Measurements from ENCODE around the gene NR1D1. TPM values are rescaled to one million over a fixed set of nuclear protein-coding genes. Genes with fewer than 3 reads are reported as not detected.

NR1D1 gene
- total RNA-seq, 1 donor, result 6.5 TPM

DNA sequence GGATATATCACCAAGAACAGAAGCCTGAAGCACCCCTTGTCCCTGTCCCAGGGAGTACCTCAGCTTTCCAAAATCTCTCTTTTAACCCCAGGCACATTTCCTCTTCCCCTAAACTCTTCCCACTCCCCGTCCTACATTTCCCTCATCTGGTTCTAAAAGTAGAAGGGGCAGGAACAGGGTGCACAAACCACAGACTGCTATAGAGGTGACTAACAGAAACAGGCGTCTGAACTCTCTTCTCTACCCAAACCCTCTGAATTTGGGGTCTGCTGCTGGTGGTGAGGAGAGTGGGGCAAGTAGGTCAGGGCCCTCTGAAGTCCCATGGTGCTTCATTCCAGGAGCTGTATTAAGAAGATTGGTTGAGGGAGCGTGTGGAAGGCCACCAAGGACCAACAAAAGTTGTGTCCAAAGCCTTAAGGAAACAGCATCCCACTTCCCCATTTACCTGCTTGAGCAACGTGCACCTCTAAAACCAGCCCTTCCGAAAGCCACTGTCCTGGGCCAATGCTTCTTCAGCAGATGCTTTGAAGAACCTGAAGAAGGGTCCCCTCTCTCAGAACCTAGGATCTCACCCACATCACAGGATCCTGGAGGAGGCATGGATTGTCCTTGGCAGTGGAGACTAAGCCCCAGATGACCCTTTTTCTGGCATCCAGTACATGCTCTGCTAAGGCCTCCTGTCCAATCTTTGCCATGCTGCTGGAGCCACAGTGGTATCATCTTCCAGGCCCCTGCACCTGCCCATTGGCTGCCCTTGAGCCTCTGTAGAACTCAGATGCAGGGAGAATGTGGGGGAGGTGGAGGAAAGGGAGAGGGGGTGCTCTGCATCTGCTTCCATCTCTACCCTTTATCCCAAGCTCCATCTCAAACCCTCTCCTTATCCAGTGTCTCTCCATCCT lies 5.7 kb upstream of the NR1D1 start:
- no peak for DNase-seq (ENCODE audit: low read depth)
- TF ChIP-seq, protein P1, sequence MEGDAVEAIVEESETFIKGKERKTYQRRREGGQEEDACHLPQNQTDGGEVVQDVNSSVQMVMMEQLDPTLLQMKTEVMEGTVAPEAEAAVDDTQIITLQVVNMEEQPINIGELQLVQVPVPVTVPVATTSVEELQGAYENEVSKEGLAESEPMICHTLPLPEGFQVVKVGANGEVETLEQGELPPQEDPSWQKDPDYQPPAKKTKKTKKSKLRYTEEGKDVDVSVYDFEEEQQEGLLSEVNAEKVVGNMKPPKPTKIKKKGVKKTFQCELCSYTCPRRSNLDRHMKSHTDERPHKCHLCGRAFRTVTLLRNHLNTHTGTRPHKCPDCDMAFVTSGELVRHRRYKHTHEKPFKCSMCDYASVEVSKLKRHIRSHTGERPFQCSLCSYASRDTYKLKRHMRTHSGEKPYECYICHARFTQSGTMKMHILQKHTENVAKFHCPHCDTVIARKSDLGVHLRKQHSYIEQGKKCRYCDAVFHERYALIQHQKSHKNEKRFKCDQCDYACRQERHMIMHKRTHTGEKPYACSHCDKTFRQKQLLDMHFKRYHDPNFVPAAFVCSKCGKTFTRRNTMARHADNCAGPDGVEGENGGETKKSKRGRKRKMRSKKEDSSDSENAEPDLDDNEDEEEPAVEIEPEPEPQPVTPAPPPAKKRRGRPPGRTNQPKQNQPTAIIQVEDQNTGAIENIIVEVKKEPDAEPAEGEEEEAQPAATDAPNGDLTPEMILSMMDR (IDR thresholded peaks at IDR 0.05; ENCODE audit: insufficient read depth, low read length), result no peak
- no peak overlapping the region for H3K4me3 ChIP-seq (ENCODE audit: low read depth, low read length)

DNA sequence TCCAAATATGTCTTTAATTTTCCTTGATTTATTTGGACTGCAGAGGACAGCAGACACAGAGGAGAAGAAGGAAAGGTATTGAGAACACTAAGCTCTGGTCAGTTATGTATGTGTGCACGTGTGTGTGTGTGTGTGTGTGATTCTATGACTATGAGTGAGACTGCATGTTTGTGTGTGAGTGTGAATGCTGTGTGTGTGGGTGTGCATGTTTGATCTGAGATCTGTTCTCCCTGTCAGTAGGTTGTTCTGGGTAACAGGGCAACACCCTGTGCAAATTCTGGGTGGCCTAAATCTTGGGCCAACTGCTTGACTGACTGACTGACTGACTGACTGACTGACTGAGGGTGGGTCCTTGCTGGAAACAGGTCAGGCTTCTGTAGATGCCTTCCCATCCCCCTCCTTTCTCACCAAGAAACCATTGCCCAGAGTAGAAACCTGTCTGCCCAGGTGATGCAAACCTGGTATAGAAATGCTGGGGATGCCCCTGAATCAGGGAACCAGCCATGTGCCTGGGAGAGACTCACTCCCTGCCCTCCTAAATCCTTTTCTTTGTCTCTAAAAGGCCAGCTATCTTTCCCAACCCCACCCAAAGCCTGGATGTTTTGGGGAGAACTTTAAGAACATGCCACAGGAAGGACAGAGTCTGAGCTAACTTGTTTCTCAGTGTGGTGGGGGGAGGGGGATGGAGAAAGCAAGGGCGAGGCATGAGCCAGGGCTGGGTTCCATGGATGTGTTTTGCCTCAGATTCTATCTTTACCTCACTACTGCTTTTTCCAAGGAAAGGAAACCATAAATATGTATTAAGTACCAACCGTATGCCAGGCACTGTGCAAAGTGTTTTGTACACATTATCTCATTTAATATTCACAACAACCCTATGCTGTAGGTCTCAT lies 4.5 kb upstream of the NR1D1 start:
- no peak for DNase-seq (ENCODE audit: low read depth)
- no peak overlapping the region for H3K4me3 ChIP-seq (ENCODE audit: low read depth, low read length)
- TF ChIP-seq, protein P1 (IDR thresholded peaks at IDR 0.05; ENCODE audit: insufficient read depth, low read length), result no peak

DNA sequence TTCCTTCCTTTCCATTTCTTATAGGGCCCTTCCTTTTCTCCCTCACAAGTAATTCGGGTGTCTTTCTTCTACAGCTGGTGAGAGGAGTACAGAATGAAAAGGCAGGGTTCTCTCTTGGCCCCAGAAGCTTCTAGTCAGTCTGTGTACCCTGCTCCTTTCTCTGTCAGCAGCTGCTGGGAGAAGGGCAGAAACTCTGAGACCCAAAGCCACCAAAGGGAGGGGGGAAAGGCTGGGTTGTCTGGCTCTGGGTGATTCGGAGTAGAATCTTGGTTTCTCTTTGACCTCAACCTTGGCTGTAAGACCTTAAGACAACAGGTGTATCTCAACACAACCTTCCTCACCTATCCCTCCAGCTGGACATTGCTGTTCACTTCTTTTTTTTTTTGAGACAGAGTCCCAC lies 3.3 kb upstream of the NR1D1 start:
- H3K4me3 ChIP-seq (ENCODE audit: low read depth, low read length), result no peak overlapping the region
- DNase-seq (ENCODE audit: low read depth), result no peak
- TF ChIP-seq, protein P1 (IDR thresholded peaks at IDR 0.05; ENCODE audit: insufficient read depth, low read length), result no peak

DNA sequence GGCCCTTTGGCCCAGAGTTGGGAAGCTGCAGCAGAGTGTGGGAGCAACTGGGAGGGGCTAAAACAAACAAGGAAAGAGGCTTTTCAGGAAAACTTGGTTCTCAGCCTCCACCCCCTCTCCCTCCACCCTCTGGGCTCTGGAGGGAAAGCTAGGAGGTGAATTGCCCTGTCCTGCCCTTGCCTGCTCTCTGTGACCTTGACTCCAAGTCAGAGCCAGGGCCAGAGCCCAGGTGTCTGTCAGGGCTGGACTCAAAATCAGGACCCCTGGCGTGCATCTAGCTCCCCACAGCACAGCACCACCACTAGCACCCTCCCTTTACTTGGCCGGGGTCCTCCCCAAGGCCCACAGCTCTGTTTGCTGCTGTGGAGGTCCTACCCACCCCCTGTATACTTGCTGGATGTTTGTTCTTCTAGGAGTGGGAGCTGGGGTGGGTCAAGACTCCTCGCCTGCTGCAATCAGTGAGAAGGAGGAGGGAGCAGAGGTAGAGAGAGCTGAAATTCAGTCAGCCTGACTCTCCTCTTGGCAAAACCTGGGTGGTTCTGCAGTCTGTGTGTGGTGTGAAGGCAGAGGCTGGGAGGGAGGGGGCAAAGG lies 2.8 kb upstream of the NR1D1 start:
- no peak for DNase-seq (ENCODE audit: low read depth)
- TF ChIP-seq, protein P1 (IDR thresholded peaks at IDR 0.05; ENCODE audit: insufficient read depth, low read length), result no peak
- no peak overlapping the region for H3K4me3 ChIP-seq (ENCODE audit: low read depth, low read length)

DNA sequence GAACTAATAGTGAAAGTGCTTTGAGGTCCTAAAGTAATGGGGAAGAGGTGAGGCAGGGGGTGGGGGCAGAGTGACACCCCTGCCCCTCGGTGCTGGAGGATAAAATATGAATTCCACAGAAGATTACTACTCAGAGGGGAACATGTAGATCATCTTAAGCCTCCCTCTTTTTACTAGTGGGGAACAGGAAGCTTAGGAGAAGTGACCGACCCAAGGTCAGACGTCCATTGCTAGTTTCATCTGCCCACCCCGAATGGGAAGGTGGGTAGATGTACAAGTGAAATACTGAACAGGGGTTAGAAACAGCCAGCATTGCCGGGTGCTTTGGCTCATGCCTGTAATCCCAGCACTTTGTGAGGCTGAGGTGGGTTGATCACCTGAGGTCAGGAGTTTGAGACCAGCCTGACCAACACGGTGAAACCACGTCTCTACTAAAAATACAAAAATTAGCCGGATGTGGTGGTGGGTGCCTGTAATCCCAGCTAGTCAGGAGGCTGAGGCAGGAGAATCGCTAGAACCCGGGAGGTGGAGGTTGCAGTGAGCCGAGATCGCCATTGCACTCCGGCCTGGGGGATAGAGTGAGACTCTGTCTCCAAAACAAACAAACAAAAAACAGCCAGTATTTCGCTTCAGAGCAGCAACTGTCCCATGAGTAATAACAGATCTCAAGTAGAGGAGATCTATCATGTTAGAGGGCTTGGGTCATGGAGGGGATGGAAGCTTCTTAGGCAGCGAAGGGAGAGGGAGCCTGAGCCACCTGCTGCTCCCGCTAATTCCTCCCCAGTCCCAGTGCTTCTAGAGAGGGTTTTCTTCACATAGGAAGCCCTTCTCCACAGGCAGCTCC lies 1.2 kb upstream of the NR1D1 start:
- DNase-seq (ENCODE audit: low read depth), result no peak
- TF ChIP-seq, protein P1 (IDR thresholded peaks at IDR 0.05; ENCODE audit: insufficient read depth, low read length), result no peak
- no peak overlapping the region for H3K4me3 ChIP-seq (ENCODE audit: low read depth, low read length)
